ENCODE measurements around the gene PHACTR4.
"Not testable (repeated sequence)": the region's sequence is repeated elsewhere in the genome, so short reads cannot be mapped to it uniquely, and the experiment has no call there.

PHACTR4 gene

GRCh38 chr1:28518745-28519341 lies 149.3 kb downstream of the PHACTR4 start:
- no peak for FAIRE-seq
- DNase-seq (ENCODE audit: insufficient read length, low spot score): no peak

DNA sequence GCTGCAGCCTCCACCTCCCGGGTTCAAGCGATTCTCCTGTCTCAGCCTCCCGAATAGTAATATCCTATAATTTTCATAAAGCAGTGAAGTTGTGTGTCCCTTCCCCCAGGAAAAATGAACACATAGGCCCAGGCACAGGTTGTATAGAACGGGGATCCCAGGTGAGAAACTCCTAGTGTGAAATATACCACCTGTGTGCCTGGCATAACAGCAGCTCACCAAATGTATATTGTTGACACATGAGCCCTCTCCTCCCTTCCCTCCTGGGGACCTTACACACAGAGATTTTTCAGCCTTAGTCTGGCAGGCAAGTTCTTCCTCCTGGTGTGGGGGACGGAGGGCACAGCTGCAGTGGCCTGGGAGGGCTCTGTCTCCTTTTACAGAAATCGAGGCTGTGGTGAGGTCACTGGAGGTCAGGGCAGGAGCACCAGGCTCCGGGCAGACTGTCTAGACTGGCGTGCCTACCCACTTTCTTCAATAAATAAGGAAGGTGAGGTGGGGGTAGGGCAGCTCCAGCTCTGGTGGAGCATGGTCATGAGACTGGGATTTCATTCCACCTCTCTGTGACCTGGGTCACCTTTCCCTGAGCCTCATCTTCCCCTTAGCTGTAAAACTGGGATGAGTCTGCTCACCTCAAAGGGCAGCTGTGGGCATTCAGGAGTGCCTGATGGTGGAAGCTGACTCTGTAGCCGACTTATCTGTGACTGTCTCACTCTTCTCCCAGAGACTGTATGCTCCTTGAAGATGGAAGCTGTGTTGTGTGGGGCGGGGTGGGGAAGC lies 150.6 kb downstream of the PHACTR4 start:
- FAIRE-seq (no peak), DNase-seq (ENCODE audit: insufficient read length, low spot score) (no peak)

DNA sequence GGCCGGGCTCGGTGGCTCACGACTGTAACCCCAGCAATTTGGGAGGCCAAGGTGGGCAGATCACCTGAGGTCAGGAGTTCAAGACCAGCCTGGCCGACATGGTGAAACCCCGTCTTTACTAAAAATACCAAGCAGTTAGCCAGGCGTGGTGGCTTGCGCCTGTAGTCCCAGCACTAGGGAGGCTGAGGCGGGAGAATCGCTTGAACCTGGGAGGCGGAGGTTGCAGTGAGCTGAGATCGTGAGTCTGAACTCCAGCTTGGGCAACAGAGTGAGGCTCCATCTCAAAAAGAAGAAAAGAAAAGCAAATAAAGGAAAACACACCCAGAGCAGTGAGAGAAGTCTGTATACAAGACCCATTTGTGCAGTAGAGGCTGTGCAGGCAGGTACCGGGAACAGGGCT lies 151.3 kb downstream of the PHACTR4 start:
- DNase-seq (ENCODE audit: insufficient read length, low spot score); FAIRE-seq: not testable (repeated sequence)

DNA sequence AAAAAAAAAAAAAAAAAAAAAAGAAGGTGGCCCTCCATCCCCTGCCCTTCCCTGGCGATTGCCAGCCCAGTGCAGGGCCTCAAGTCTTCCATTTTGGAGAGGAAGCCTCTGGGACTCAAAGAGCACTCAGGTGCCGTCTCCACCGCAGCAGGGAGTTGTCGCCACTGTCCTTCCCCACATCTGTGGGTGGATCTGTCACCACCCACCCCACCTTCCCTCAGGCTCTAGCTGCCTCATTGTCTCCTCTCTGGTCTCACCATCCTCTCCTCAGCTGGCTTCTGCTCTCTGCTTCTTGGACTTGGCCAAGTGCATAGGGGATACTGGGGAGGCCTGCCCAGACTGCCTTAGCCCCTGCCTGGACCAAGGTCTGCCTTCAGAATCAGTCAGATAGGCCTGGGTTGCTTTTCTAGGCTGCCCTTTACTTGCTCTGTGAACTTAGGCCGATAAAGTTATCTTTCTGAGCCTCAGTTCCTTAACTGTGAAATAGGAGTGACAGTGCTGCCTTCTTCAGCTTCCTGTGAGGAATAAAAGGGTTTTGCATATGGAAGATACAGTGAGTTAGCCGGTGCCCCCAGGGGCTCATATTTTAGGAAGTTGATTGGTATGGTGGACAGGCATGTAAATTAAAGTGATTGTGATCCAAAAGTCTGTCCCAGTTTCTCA lies 152.1 kb downstream of the PHACTR4 start:
- FAIRE-seq (no peak), DNase-seq (ENCODE audit: insufficient read length, low spot score) (no peak)

DNA sequence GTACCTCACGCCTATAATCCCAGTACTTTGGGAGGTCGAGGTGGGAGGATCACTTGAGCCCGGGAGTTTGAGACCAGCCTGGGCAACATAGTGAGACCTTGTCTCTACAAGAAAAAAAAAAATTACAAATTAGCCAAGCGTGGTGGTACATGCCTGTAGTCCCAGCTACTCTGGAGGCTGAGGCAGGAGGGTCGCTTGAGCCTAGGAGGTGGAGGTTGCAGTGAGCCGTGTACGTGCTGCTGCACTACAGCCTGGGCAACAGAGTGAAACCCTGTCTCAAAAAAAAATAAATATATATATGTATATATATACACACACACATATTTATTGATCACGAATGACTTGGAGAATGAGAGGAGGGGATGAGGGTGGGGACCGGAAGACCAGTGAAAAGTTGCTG lies 153.0 kb downstream of the PHACTR4 start:
- FAIRE-seq; DNase-seq (ENCODE audit: insufficient read length, low spot score): not testable (repeated sequence)

- not testable (repeated sequence) for FAIRE-seq; DNase-seq (ENCODE audit: insufficient read length, low spot score)
Observed at GRCh38 chr1:28525002-28525642, 155.6 kb downstream of the PHACTR4 start.

DNA sequence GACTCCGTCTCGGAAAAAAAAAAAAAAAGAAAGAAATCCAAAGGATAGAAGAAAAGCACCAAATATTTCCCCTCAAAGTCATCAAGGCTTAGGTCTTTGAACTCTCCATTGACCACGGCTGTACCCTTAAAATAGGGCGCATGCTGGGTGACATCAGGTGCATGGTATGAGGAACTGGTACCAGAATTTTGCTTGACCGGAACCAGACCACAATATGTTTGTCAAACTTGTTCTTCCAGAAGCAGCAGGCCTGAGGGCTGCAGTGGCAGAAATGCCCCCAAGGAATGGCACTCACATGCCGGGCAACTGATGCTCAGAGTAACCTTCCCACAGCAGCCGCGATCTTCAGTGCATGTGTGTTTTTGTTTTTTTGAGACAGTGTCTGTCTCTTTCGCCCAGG lies 157.3 kb downstream of the PHACTR4 start:
- DNase-seq (ENCODE audit: insufficient read length, low spot score) (no peak), FAIRE-seq (no peak)

DNA sequence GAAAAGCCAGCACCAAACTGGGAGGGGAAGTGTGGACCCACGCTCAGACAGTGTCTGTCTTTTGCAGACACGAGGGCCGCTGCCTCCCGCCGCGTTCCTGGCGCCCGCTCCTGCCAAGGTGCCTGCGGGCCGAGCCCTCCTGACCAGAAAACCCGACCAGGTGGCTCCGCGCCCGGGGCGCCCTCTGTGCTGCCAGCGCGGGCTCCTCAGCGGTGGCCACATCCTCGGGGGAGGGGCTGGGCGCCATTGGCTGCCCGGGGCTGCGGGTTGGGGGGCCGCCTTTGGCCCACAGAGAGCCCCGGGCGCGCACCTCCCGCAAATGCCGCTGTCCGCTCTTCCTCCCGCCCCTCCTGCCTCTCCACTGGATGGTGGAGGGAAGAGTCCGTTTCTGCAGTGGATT lies 160.9 kb downstream of the PHACTR4 start:
- DNase-seq (ENCODE audit: insufficient read length, low spot score): no peak
- no peak for FAIRE-seq

DNA sequence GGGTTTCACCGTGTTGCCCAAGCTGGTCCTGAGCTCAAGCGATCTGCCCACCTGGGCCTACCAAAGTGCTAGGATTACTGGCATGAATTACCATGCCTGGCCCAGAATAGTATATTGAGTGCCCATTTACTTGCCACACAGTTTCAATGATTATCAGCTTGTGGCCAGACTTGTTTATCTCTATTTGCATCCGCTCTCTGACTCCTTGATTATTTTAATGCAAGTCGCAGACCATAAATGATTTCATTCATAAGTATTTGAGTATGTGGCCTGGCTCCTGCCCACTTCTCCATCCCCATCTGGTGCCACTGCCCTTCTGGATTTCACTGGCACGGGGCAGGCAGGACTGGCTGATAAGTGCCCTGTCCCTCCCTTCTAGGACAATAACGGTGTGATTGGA lies 165.1 kb downstream of the PHACTR4 start:
- DNase-seq (ENCODE audit: insufficient read length, low spot score) (no peak), FAIRE-seq (no peak)

DNA sequence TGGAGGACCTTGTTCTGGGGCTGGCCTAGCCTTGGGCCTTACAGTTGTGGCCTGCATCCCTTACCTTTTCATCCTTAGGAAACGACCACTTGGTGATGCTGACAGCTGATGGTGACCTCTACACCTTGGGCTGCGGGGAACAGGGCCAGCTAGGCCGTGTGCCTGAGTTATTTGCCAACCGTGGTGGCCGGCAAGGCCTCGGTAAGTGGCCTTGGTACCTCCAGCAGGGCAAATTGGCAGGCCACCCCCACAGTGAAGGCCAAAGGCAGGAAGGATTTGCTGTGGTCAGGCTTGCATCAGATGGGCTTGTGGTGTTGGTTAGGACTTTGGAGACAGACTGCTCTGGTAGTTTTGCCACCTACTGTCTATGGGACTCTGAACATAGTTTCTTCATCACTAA lies 165.6 kb downstream of the PHACTR4 start:
- FAIRE-seq (no peak), DNase-seq (ENCODE audit: insufficient read length, low spot score) (no peak)

- DNase-seq (ENCODE audit: insufficient read length, low spot score) (no peak), FAIRE-seq (no peak)
Observed at GRCh38 chr1:28537457-28538199, 168.1 kb downstream of the PHACTR4 start.

GRCh38 chr1:28538286-28538685 lies 168.7 kb downstream of the PHACTR4 start:
- no peak for DNase-seq (ENCODE audit: insufficient read length, low spot score)
- FAIRE-seq: no peak

DNA sequence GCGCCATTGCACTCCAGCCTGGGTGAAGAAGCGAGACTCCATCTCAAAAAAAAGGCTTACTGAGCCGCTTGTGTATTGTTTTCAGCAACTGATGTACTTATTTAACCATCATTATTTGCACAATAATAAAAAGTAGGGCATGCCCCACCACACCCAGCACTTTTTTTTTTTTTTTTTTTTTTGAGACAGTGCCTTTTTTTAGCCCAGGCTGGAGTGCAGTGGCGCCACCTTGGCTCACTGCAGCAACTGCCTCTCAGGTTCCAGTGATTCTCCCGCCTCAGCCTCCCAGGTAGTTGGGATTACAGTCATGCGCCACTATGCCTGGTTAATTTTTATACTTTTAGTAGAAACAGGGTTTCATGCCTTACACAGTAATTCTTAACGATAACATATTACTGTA lies 171.1 kb downstream of the PHACTR4 start:
- FAIRE-seq (no peak), DNase-seq (ENCODE audit: insufficient read length, low spot score) (no peak)

DNA sequence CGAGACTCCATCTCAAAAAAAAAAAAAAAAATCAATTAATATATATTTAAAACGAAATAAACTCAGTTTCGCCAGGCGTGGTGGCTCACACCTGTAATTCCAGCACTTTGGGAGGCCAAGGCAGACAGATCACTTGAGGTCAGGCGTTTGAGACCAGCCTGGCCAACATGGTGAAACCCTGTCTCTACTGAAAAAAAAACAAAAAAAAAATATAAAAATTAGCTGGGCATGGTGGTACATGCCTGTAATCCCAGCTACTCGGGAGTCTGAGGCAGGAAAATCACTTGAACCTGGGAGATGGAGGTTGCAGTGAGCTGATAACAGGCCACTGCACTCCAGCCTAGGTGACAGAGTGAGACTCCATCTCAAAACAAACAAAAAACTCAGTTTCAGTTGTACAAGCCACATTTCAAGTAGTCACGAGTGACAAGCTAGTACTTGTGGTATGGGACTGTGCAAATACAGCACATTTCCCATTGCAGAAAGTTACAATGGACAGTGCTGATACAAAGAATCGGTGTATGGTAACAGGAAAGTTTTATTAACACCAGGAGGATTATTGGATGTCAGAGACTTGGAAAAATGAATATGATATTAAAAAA lies 172.0 kb downstream of the PHACTR4 start:
- FAIRE-seq: not testable (repeated sequence)

DNA sequence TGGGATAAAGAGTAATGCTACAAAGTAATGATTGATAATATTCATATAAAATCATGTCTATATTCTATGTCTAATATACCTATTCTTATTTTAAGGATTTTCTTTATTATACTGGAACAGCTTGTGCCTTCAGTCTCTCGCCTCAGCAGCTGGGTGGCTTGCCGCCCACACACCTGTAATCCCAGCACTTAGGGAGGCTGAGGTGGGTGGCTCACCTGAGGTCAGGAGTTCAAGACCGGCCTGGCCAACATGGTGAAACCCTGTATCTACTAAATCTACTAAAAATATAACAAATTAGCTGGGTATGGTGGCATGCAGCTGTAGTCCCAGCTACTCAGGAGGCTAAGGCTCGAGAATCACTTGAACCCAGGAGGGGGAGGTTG lies 175.7 kb downstream of the PHACTR4 start:
- FAIRE-seq (no peak), DNase-seq (ENCODE audit: insufficient read length, low spot score) (no peak)

More for the DNA sequence above, 172.0 kb downstream of the PHACTR4 start:
- DNase-seq (ENCODE audit: insufficient read length, low spot score): not testable (repeated sequence)

DNA sequence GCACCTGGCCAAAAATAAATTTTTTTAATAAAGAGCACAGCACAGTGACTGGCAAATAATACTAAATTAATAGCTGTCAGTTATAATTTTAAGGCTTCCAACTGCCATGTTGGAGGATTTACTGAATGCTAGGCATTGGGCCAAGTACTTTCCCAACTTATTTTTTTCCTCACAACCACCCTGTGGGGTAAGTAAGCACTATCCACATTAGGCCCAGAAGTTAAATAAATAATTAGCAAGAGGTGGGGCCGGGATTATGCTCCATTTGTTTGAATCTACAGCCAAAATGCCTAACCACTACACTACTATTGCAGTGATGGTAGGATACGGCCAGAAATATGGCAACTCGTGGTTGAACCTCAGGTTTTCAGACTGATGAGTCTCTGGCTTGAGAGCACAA lies 178.8 kb downstream of the PHACTR4 start:
- DNase-seq (ENCODE audit: insufficient read length, low spot score): no peak
- FAIRE-seq: no peak
